Thyroid gland (tissue), 4 donors: ENCODE results near the gene SHROOM3. TPM values are rescaled to one million over a fixed set of nuclear protein-coding genes. Genes with fewer than 3 reads are reported as not detected.

Source experiments
- DNase-seq, 2 donors: peaks; one replicate each; pipeline ENCODE4 v3.0.0-alpha.2; 2019
- H3K27ac ChIP-seq, 3 donors: fragments of 200-600 bp; sonication (generic); 1 replicate in 2 of 3; 2 replicates in 1 of 3; pipeline ENCODE4 v1.5.1; 2016 to 2019; ENCODE audit warnings: mild to moderate bottlenecking in 1 of 3, moderate library complexity in 1 of 3
- H3K27me3 ChIP-seq: fragments of 200-600 bp; sonication (generic); one replicate; pipeline ENCODE4 v1.5.1; 2019
- H3K36me3 ChIP-seq, 2 donors: fragments of 200-600 bp; sonication (generic); one replicate each; pipeline ENCODE4 v1.5.1; 2016 to 2019
- H3K4me1 ChIP-seq, 2 donors: fragments of 200-600 bp; sonication (generic); one replicate each; pipeline ENCODE4 v1.5.1; 2017 to 2019
- H3K4me3 ChIP-seq, 3 donors: fragments of 200-600 bp; sonication (generic); replicated peaks in 1 of 3; 1 replicate in 2 of 3; 2 replicates in 1 of 3; pipeline ENCODE4 v1.5.1; 2016; ENCODE audit warnings: mild to moderate bottlenecking in 1 of 3
- H3K9me3 ChIP-seq: fragments of 200-600 bp; sonication (generic); one replicate; pipeline ENCODE4 v1.5.1; 2017
- CTCF ChIP-seq, 6 experiments: fragments of 200-600 bp in 3 of 6; fragments of 450-650 bp in 3 of 6; sonication (generic) in 3 of 6; IDR thresholded peaks; one replicate each; pipeline ENCODE4 v1.5.1; 2016 to 2019; ENCODE audit warnings: antibody characterized with exemption in 6 of 6, mild to moderate bottlenecking in 2 of 6, inconsistent platforms in 1 of 6, moderate library complexity in 1 of 6
- POLR2A ChIP-seq, 2 donors: fragments of 450-650 bp; IDR thresholded peaks; one replicate each; pipeline ENCODE4 v1.6.1; 2017; ENCODE audit warnings: antibody characterized with exemption in 2 of 2, mild to moderate bottlenecking in 2 of 2, moderate library complexity in 1 of 2
- WGBS, 2 donors: methylation state at CpG; one replicate each; pipeline ENCODE4 v1.1.5; 2017; 5-methylcytosine and 5-hydroxymethylcytosine counted together
- intact Hi-C: fragments of 100-400 bp; cut with DNase I; formaldehyde crosslinking; loops from one replicate; pipeline ENCODE4 v1.15.1; 2023
- total RNA-seq, 4 donors: library from RNA; depleted of rRNA; stranded (reverse); fragments of >200 nt; gene quantifications; one replicate each; pipeline ENCODE4 v1.2.3, GENCODE V29; 2016

Gene SHROOM3
- total RNA-seq, 4 donors from 2014 or later: 41.7 to 77.8 (median 62.0) TPM

- 89 to 93% methylated on average over 2 of the region's 2 CpGs for WGBS, 2 donors
- Histone ChIP-seq H3K4me3 (no peak overlapping the region), H3K9me3 (no peaks in the 10 kb centered on the region), H3K27me3 (no peaks in the 10 kb centered on the region), H3K4me1 (peaks cover 9 to 12% of the 10 kb centered on the region in 2 donors), H3K27ac (no peak overlapping the region), H3K36me3 (no peaks in the 10 kb centered on the region)
- no peak for DNase-seq
- no peak for TF ChIP-seq POLR2A (IDR thresholded peaks at IDR 0.05)
- TF ChIP-seq CTCF (IDR thresholded peaks at IDR 0.05): no peak
- intact Hi-C loops: no loop called here
Measured at GRCh38 chr4:76737180-76737579, 302.2 kb downstream of the SHROOM3 start.

GRCh38 chr4:76737771-76738085 lies 302.7 kb downstream of the SHROOM3 start:
- Histone ChIP-seq H3K36me3 (no peaks in the 10 kb centered on the region), H3K4me3 (no peak overlapping the region), H3K4me1 (peaks cover 9 to 12% of the 10 kb centered on the region in 2 donors), H3K27me3 (no peaks in the 10 kb centered on the region), H3K9me3 (no peaks in the 10 kb centered on the region), H3K27ac (no peak overlapping the region)
- no peak for DNase-seq
- TF ChIP-seq CTCF (IDR thresholded peaks at IDR 0.05): no peak
- TF ChIP-seq POLR2A (IDR thresholded peaks at IDR 0.05): no peak
- intact Hi-C loops: no loop called here
- WGBS, 2 donors: 54 to 60% methylated on average over 2 of the region's 2 CpGs

- Histone ChIP-seq H3K4me1 (peaks cover 6 to 12% of the 10 kb centered on the region in 2 donors), H3K27ac (no peak overlapping the region), H3K27me3 (no peaks in the 10 kb centered on the region), H3K9me3 (no peaks in the 10 kb centered on the region), H3K4me3 (no peak overlapping the region), H3K36me3 (no peaks in the 10 kb centered on the region)
- WGBS, 2 donors: 50 to 53% methylated on average over 5 of the region's 5 CpGs
- intact Hi-C loops: no loop called here
- TF ChIP-seq CTCF (IDR thresholded peaks at IDR 0.05) (no peak), POLR2A (IDR thresholded peaks at IDR 0.05) (no peak)
- no peak for DNase-seq
Measured at GRCh38 chr4:76738086-76738931, 303.3 kb downstream of the SHROOM3 start.

GRCh38 chr4:76740192-76740591 lies 305.2 kb downstream of the SHROOM3 start:
- Histone ChIP-seq H3K27me3 (no peaks in the 10 kb centered on the region), H3K4me3 (no peak overlapping the region), H3K36me3 (no peaks in the 10 kb centered on the region), H3K9me3 (no peaks in the 10 kb centered on the region), H3K27ac (no peak overlapping the region), H3K4me1 (peaks cover 6 to 12% of the 10 kb centered on the region in 2 donors)
- intact Hi-C loops: no loop called here
- no peak for DNase-seq
- WGBS, 2 donors: 97 to 98% methylated on average over 22 to 24 of the region's 24 CpGs
- TF ChIP-seq CTCF (IDR thresholded peaks at IDR 0.05): no peak
- TF ChIP-seq POLR2A (IDR thresholded peaks at IDR 0.05): no peak

- intact Hi-C loops: no loop called here
- no peaks in the 10 kb centered on the region for H3K9me3 ChIP-seq
- H3K4me1 ChIP-seq: peaks cover 6 to 12% of the 10 kb centered on the region in 2 donors
- DNase-seq: no peak
- no peak overlapping the region for H3K27ac ChIP-seq
- no peaks in the 10 kb centered on the region for H3K36me3 ChIP-seq
- 94 to 99% methylated on average over 38 to 51 of the region's 85 CpGs for WGBS, 2 donors
- no peak for TF ChIP-seq POLR2A (IDR thresholded peaks at IDR 0.05)
- TF ChIP-seq CTCF (IDR thresholded peaks at IDR 0.05): no peak
- no peaks in the 10 kb centered on the region for H3K27me3 ChIP-seq
- no peak overlapping the region for H3K4me3 ChIP-seq
Measured at GRCh38 chr4:76740866-76741662, 306.0 kb downstream of the SHROOM3 start.
